GM18499 (cell line): ENCODE measurements around the gene CYP46A1.

Experiments used
- ATAC-seq: cut with Tn5 transposase; IDR thresholded peaks from one replicate; pipeline ENCODE4 v1.9.1; 2021; ENCODE audit warnings: moderate number of reproducible peaks; ENCODE audit not compliant: insufficient read depth, unreplicated experiment

Gene CYP46A1

GRCh38 chr14:99772371-99773283, 88.5 kb downstream of the CYP46A1 start:
- ATAC-seq = no peak

- ATAC-seq = no peak
These were observed 89.7 kb downstream of the CYP46A1 start for GRCh38 chr14:99773521-99774497.

GRCh38 chr14:99774556-99775307, 90.6 kb downstream of the CYP46A1 start:
- no peak for ATAC-seq

GRCh38 chr14:99775351-99775750, 91.3 kb downstream of the CYP46A1 start:
- ATAC-seq = no peak
